ENCODE results near the gene FAM107A. TPM values are rescaled to one million over a fixed set of nuclear protein-coding genes. Genes with fewer than 3 reads are reported as not detected.

The FAM107A gene
- total RNA-seq, 1 donor from 2014 or later = not detected

DNA sequence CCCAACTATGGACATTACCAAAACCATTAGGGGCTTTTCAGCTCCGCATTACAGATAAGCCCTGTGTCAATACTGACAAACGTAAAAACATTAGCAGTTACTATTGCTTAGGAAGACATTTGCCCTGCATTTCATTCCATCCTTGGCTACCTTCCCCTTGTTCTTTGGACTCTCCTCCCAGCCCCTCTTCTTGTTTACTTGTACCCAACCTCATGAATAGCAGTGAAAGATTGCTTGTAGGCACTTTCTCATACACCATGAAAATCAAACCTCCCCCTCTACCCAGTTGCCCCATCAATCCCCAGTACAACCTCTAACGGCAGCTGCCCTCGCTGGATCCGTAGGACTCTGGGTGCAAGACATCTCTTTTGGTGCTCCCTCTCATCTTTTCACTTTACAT is 16.9 kb upstream of the FAM107A start:
- Mint-ChIP-seq H3K4me3 (ENCODE audit: unreplicated experiment) (no peak overlapping the region), H3K4me1 (ENCODE audit: low read depth, unreplicated experiment) (peaks cover 4% of the 10 kb centered on the region), H3K27me3 (ENCODE audit: unreplicated experiment) (peaks cover 8% of the 10 kb centered on the region), H3K9me3 (ENCODE audit: unreplicated experiment) (peaks cover 4% of the 10 kb centered on the region), H3K36me3 (ENCODE audit: unreplicated experiment) (peaks cover 4% of the 10 kb centered on the region), H3K27ac (ENCODE audit: unreplicated experiment) (no peak overlapping the region)
- TF ChIP-seq, protein P1, sequence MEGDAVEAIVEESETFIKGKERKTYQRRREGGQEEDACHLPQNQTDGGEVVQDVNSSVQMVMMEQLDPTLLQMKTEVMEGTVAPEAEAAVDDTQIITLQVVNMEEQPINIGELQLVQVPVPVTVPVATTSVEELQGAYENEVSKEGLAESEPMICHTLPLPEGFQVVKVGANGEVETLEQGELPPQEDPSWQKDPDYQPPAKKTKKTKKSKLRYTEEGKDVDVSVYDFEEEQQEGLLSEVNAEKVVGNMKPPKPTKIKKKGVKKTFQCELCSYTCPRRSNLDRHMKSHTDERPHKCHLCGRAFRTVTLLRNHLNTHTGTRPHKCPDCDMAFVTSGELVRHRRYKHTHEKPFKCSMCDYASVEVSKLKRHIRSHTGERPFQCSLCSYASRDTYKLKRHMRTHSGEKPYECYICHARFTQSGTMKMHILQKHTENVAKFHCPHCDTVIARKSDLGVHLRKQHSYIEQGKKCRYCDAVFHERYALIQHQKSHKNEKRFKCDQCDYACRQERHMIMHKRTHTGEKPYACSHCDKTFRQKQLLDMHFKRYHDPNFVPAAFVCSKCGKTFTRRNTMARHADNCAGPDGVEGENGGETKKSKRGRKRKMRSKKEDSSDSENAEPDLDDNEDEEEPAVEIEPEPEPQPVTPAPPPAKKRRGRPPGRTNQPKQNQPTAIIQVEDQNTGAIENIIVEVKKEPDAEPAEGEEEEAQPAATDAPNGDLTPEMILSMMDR (IDR thresholded peaks at IDR 0.05; ENCODE audit: partially characterized antibody, unreplicated experiment) = no peak
- no peak for DNase-seq

DNA sequence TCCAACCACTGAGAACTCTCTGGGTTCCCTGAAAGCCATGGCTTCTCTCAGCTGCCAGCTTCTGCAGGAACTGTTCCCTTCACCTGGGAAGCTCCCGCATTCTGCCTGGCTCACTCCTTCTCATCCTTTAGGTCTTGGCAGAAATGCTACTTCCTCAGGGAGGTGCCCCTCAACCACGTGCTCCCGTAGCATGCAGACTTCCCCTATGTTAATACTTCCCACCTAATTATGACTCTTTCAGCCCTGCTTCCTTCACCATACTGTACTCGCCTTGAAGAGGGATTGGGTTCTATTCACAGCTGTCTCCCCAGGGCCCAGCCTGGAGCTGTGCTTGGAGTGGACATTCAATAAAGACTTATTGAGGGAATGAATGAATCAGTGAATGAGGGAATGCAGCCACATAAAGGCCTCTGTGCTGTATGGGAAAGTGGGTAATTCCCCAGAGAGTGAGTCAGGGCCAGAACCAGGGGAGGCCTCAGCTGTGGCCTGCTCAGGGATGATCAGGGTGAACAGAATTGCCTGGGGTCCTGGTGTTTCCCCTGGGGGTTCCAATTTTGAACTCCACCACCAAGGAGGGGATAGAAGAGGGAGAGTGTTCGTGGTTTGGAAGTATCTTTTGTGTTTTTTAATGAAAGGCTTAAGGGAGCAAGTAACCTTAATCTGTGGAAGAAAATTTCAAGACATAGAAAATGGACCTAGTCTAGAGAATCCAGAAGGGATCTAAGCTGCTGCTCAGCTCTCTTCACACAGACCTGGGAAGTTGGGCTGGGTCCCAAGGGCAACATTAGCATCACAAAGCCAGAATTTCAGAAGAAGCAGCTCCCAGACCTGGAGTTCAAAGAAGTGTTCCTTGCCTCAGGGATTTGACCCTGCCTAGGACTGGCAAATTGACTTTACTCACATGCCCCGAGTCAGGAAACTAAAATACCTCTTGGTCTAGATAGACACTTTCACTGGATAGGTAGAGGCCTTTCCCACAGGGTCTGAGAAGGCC is 14.6 kb upstream of the FAM107A start:
- Mint-ChIP-seq H3K36me3 (ENCODE audit: unreplicated experiment) (peaks cover 9% of the 10 kb centered on the region), H3K4me1 (ENCODE audit: low read depth, unreplicated experiment) (peaks cover 4% of the 10 kb centered on the region), H3K27ac (ENCODE audit: unreplicated experiment) (no peak overlapping the region), H3K4me3 (ENCODE audit: unreplicated experiment) (no peak overlapping the region), H3K27me3 (ENCODE audit: unreplicated experiment) (peaks cover 16% of the 10 kb centered on the region), H3K9me3 (ENCODE audit: unreplicated experiment) (peaks cover 9% of the 10 kb centered on the region)
- TF ChIP-seq, protein P1 (IDR thresholded peaks at IDR 0.05; ENCODE audit: partially characterized antibody, unreplicated experiment) = no peak
- DNase-seq = no peak

DNA sequence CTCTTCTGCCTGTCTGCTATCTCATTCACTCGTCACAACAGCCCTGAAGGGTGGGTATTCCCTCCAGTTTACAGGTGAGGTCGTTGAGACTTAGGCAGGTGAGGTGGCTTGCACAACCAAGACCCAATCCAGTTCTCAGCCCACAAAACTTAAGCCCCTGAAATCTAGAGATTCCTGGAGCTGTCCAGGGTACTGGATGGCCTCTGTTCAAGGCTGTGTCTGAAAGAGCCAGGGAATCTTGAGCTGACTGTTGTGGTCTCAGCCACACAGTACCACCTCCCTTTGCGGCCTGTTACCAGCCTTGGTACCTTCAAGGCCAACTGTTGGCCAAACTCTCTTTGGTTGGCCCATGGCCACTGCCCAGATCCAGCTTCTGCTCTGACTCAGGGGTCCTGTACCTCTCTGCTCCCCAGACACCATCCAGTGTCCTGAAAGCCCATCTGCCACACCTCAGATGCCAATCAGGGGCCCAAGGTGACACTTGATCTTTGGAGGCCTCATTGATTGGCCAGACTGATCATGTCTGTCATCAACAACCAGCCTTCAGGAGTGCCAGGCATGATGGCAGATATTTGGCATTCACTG is 10.9 kb upstream of the FAM107A start:
- no peak overlapping the region for H3K27ac Mint-ChIP-seq (ENCODE audit: unreplicated experiment)
- peaks cover 11% of the 10 kb centered on the region for H3K4me1 Mint-ChIP-seq (ENCODE audit: low read depth, unreplicated experiment)
- TF ChIP-seq, protein P1 (IDR thresholded peaks at IDR 0.05; ENCODE audit: partially characterized antibody, unreplicated experiment) = no peak
- no peak overlapping the region for H3K4me3 Mint-ChIP-seq (ENCODE audit: unreplicated experiment)
- peaks cover 24% of the 10 kb centered on the region for H3K27me3 Mint-ChIP-seq (ENCODE audit: unreplicated experiment)
- peaks cover 10% of the 10 kb centered on the region for H3K9me3 Mint-ChIP-seq (ENCODE audit: unreplicated experiment)
- peaks cover 15% of the 10 kb centered on the region for H3K36me3 Mint-ChIP-seq (ENCODE audit: unreplicated experiment)
- no peak for DNase-seq

DNA sequence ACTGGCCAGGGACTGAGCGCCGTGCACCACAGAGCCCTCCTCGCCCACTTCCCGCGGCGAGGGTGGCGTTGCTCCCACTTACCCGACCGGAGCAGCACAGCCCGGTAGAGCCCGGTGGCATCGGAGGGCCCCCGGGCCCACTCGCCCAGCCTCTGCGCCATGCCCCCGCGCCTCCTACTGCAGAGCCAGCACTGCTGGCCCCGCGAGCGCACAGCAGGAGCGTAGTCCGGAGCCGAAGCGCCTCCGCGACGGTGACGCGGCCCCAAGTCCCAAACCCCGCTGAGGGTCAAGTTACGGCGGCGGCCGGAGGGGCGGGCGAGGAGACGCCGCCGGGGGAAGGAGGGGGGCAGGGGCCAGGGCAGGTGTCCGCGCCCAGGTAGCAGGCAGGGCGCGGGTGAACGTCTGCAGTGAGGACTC is 9.6 kb upstream of the FAM107A start:
- H3K4me3 Mint-ChIP-seq (ENCODE audit: unreplicated experiment) = peak overlapping the region; percentile 76
- DNase-seq = peak; percentile 50
- TF ChIP-seq, protein P1 (IDR thresholded peaks at IDR 0.05; ENCODE audit: partially characterized antibody, unreplicated experiment) = no peak
- H3K36me3 Mint-ChIP-seq (ENCODE audit: unreplicated experiment) = peaks cover 13% of the 10 kb centered on the region
- peaks cover 23% of the 10 kb centered on the region for H3K27me3 Mint-ChIP-seq (ENCODE audit: unreplicated experiment)
- H3K27ac Mint-ChIP-seq (ENCODE audit: unreplicated experiment) = no peak overlapping the region
- H3K4me1 Mint-ChIP-seq (ENCODE audit: low read depth, unreplicated experiment) = peaks cover 11% of the 10 kb centered on the region
- peaks cover 10% of the 10 kb centered on the region for H3K9me3 Mint-ChIP-seq (ENCODE audit: unreplicated experiment)
